Stomach smooth muscle (tissue), 2 donors: ENCODE measurements around the gene ARAP1.

Experiments
- H3K27ac ChIP-seq: one replicate; pipeline ENCODE4 v1.7.0; 2013; ENCODE audit warnings: mild to moderate bottlenecking, low read length, inconsistent platforms
- H3K27me3 ChIP-seq, 2 donors: one replicate each; pipeline ENCODE4 v1.7.0; 2013; ENCODE audit warnings: low read length in 2 of 2; ENCODE audit not compliant: insufficient read depth in 2 of 2, control insufficient read depth in 1 of 2
- H3K36me3 ChIP-seq, 2 donors: one replicate each; pipeline ENCODE4 v1.7.0; 2013; ENCODE audit warnings: low read length in 2 of 2; ENCODE audit not compliant: control insufficient read depth in 2 of 2, insufficient read depth in 2 of 2
- H3K4me1 ChIP-seq: one replicate; pipeline ENCODE4 v1.7.0; 2013; ENCODE audit warnings: low read length; ENCODE audit not compliant: control insufficient read depth, insufficient read depth
- H3K4me3 ChIP-seq, 2 donors: one replicate each; pipeline ENCODE4 v1.7.0; 2013; ENCODE audit warnings: low read length in 2 of 2
- H3K9ac ChIP-seq, 2 donors: one replicate each; pipeline ENCODE4 v1.7.0; 2013; ENCODE audit warnings: low read length in 2 of 2, mild to moderate bottlenecking in 1 of 2
- H3K9me3 ChIP-seq, 2 donors: one replicate each; pipeline ENCODE4 v1.7.0; 2013; ENCODE audit warnings: low read length in 2 of 2; ENCODE audit not compliant: control insufficient read depth in 2 of 2
- donor health status: healthy.
- donor health status: Pancreatic carcinoma.

Gene ARAP1

DNA sequence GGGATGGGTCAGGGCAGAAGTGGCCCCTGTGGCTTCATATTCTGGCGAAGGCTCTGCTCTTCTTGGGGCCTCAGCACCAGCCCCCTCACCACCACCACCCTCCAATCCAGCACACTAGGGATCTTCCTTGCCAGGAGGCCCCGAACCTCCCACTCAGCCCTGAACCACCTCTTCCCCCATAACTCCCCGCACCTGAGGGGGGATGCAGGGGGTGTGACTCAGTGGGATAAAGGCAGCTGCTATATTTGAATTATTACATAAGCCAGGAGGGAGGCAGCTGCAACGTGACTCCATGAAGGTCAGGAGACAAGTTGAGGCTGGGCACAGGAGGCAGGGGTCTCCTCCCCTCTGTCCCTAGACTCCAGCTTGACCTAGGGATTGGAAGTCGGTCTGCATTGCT, 72.3 kb downstream of the ARAP1 start:
- Histone ChIP-seq H3K9ac (no peak overlapping the region), H3K27me3 (peaks cover 41 to 43% of the 10 kb centered on the region in 2 donors), H3K4me3 (no peak overlapping the region), H3K27ac (no peak overlapping the region), H3K4me1 (peaks cover 19% of the 10 kb centered on the region), H3K36me3 (no peaks in the 10 kb centered on the region), H3K9me3 (no peaks in the 10 kb centered on the region)

DNA sequence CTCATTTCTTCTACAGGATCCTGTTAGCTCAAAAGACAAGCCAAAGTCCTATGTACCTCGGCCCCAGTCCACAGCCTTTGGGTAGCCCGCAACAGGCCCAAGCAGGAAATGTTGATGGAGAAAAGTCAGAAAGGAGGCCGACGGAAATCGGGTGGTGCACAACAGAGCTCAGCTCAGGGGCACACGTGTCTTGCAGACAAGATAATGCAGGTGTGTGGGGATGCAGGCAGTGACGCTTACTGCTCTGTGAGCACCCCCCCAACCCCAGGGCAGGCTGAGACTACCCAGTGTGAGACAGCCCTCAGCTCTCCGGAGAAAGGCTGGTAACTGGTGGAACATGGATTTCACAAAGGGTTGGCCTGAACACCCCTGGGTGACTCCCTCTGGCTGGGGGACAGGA, 73.7 kb downstream of the ARAP1 start:
- no peak overlapping the region for H3K4me3 ChIP-seq
- no peak overlapping the region for H3K9ac ChIP-seq
- no peaks in the 10 kb centered on the region for H3K9me3 ChIP-seq
- peaks cover 53 to 54% of the 10 kb centered on the region in 2 donors for H3K27me3 ChIP-seq
- no peaks in the 10 kb centered on the region for H3K36me3 ChIP-seq
- peaks cover 8% of the 10 kb centered on the region for H3K4me1 ChIP-seq
- no peak overlapping the region for H3K27ac ChIP-seq

DNA sequence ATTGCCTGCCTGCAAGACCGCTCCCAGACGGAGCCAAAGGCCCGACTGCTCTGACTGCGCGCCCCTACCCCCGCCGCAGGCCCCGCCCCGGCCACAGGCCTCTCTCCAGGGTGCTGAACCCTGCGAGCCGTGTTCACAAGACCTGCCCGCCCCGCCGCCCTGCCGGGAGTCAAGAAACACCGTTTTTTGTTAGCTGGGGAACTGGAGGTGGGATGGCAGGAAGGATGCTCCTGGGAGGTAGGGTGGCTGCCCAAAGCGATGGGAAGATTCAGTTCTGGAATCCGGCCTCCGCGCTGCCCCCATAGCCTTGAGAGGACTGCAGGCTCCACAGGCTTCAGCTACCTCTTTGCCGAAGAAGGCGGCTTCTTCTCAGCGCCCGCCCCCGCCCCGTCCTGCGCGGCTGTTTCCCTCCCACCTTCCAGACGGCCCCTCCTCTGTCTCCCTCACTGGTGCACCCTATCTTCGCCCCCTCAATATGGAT, 75.3 kb downstream of the ARAP1 start:
- Histone ChIP-seq H3K4me1 (peaks cover 8% of the 10 kb centered on the region), H3K36me3 (no peaks in the 10 kb centered on the region), H3K9ac (no peak overlapping the region), H3K27ac (no peak overlapping the region), H3K27me3 (peaks cover 62 to 68% of the 10 kb centered on the region in 2 donors), H3K9me3 (no peaks in the 10 kb centered on the region), H3K4me3 (no peak overlapping the region)

DNA sequence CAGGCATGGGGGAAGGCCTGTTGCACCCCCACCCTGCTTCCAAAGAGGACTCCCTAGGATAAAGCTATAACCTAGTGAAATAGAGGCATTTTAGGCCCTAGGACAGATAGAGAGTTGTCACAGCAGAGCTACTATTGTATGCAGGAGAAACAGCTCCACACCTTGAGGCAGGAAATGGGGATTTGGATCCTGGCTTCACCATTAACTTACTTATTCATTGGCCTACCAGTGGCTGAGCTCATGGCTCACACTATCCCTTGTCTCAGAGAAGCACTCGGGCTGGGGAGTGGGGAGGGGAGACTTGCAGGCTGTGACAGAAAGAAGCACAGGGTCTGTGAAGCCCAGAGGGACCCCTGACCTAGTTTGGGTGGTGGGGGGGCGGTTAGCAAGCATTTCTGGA, 77.0 kb downstream of the ARAP1 start:
- no peaks in the 10 kb centered on the region for H3K9me3 ChIP-seq
- peaks cover 3% of the 10 kb centered on the region for H3K4me1 ChIP-seq
- H3K9ac ChIP-seq, result no peak overlapping the region
- no peak overlapping the region for H3K27ac ChIP-seq
- H3K27me3 ChIP-seq, result peaks cover 61 to 68% of the 10 kb centered on the region in 2 donors
- no peak overlapping the region for H3K4me3 ChIP-seq
- H3K36me3 ChIP-seq, result no peaks in the 10 kb centered on the region

DNA sequence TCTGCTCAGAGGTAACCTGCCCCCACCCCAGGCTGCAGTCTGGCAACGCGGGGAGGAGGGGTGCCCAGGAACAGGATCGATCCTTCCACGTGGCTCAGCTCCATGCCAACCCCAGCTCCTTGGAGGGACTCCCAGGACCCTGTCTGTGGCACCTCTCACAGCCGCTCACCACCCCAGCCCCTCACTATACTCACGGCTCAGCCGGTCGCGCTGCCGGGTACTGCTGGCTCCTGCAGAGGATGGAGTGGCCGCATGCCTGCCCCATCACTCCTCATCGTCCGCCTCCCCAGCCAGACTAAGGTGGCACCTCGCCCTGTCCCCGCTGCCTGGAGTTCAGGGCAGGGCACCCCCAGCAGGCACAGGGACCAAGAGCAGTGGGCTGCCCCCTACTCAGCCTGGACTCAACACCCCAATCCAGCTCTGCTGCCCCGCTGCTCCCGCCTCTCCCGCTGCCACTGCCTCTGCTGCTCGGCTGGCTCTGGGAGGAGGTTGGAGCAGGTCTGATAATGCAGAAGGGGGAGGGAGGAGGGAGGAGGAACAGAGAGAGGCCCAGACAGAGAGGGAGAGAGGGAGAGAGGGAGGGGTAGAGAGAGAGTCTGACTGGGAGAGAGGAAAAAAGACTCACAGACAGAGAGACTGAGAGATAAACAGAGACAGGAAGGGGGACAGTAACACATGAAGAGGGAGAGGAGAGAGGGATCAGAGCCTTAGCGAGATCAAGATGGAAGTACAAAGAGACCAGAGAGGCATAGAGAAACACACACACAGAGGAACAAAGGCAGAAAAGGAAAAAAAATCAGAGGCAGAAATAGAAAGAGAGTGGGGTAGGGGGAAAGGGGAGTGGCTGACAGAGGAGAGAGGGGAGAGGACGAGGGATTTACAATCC, 78.0 kb downstream of the ARAP1 start, which contains the start of gene PDE2A:
PDE2A (minus strand) TSS at position 480 of the 886 bp plus-strand sequence; CDS start at position 265, 215 bp downstream.
- Histone ChIP-seq H3K4me3 (no peak within 1 kb of the TSS), H3K36me3 (no peaks in the 10 kb centered on the region), H3K4me1 (peaks cover 3% of the 10 kb centered on the region), H3K9me3 (no peaks in the 10 kb centered on the region), H3K27ac (no peak within 1 kb of the TSS), H3K9ac (no peak within 1 kb of the TSS), H3K27me3 (peaks cover 58 to 61% of the 10 kb centered on the region in 2 donors)

DNA sequence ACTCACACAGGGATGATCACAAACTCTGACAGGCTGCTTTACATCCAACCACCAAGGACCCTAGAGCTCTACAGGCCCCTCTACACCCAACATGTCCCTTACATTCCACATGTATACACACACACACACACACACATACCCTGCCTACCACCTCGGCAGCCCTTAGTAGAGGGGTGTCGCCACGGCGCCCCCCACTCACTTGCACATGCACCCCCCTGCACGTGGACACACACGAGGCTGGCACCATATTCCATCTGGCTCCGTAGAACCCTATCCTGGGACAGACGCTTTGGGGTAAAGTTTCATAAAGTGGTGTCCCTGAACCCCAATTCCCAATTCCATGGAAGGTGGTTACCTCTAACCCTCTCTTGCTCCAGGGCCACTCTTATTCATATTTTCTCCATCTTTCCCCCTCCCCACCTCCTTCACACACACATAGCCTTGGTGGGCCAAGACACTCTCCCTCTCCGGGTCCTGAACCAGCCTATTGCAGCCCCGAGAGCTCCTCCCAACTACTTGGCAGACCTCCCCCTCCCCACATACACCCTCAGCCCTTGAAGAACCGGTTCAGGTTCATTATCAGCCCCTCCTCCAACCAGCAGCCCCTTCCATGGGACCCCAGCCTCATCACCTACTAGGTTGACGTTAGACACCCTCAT, 78.8 kb downstream of the ARAP1 start:
- no peak overlapping the region for H3K4me3 ChIP-seq
- no peaks in the 10 kb centered on the region for H3K9me3 ChIP-seq
- H3K36me3 ChIP-seq, result no peaks in the 10 kb centered on the region
- no peaks in the 10 kb centered on the region for H3K4me1 ChIP-seq
- H3K27me3 ChIP-seq, result peaks cover 53 to 57% of the 10 kb centered on the region in 2 donors
- no peak overlapping the region for H3K27ac ChIP-seq
- no peak overlapping the region for H3K9ac ChIP-seq

DNA sequence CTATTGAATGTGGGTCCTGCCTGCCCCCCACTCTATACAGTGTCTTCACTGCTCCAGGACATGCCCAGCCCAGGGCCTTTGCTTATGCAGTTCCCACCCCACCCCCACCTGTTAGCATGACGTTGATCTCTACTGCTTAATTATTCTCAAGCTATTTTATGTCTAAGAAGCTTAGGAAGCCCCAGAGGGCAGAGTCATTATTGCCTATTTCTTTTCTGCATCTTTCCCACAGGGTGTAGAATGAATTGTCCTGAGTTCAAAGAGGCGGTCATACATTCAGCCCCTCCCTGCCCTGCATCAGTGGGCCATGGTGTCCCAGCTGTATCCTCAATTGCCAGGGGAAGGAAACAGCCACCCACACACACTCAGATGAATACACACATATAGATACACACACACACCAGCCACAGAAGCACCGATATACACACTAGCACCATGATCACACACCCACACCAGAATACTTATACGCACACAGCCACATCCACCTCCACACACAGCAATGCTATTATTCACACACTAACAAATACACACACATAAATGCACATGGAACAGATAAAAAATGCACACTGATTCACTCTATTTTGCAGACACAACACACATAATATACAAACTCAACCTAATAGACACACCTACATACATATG, 79.5 kb downstream of the ARAP1 start:
- Histone ChIP-seq H3K36me3 (no peaks in the 10 kb centered on the region), H3K9ac (no peak overlapping the region), H3K4me3 (no peak overlapping the region), H3K27ac (no peak overlapping the region), H3K27me3 (peaks cover 46 to 55% of the 10 kb centered on the region in 2 donors), H3K9me3 (no peaks in the 10 kb centered on the region), H3K4me1 (no peaks in the 10 kb centered on the region)

DNA sequence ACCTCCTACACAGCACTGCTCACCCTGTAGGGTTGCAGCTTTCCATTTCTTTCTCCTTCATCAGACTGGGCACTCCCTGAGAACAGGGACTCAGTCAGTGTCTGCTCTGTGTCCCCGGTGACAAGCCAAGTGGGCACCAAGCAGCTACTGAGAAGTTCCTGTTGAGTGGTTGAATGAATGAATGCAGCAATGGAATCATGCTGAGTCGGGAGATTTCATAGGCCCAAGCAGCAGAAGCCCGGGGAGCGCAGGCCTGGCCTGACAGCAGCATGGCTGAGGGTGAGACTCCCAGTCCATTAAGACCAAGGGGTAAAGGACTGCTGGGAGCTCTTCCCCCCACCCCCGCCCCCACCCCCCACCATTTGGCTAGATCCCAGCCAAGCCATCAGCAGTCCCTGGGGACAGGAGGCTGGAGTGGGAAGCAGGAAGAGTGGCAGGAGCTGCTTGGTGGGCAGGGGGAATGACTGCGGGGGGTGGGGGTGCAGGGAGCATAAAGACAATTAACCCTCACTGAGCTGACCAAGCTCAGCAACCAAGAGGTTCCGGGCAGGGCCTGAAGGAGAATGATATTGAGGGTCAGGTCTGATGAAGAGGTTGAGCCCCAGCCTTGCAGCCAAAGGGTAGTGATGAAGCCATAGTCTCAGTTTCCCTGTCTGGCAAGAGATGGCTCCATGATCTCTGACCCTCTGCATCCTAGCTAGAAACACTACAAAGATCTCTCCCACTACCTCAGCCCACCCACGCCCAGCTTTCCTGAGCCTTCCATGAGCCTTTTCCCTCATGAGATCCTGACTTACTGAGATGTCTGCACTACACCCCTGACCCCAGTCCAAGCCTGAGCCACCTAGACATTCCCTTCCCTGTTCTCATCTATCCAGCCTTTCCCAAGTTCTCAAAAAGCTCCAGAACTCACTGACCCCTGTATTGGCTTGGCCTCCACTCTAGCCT, 80.8 kb downstream of the ARAP1 start:
- Histone ChIP-seq H3K9ac (no peak overlapping the region), H3K9me3 (no peaks in the 10 kb centered on the region), H3K4me1 (no peaks in the 10 kb centered on the region), H3K27ac (no peak overlapping the region), H3K4me3 (no peak overlapping the region), H3K36me3 (no peaks in the 10 kb centered on the region), H3K27me3 (peaks cover 43 to 45% of the 10 kb centered on the region in 2 donors)

DNA sequence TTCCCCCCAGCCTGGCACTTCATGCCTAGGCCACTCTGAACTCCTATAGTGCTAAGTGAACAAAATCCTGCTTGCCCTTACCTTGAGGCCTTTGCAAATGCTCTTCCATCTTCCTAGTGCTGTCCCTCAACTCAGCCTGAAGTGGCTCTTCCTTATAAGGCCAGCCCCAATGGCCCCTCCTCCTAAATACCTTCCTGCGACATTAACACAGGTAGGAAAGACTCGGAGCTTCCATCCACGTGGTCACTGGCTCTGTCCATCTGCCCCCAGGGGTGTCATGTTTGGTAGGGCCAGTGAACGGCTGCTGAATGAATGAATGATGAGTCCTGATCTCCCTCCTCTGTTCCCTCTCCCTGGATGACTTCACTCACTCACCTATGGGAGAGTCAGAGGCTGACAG, 82.2 kb downstream of the ARAP1 start:
- no peaks in the 10 kb centered on the region for H3K4me1 ChIP-seq
- H3K9me3 ChIP-seq, result no peaks in the 10 kb centered on the region
- H3K27ac ChIP-seq, result no peak overlapping the region
- H3K36me3 ChIP-seq, result no peaks in the 10 kb centered on the region
- H3K4me3 ChIP-seq, result no peak overlapping the region
- peaks cover 31 to 37% of the 10 kb centered on the region in 2 donors for H3K27me3 ChIP-seq
- H3K9ac ChIP-seq, result no peak overlapping the region

DNA sequence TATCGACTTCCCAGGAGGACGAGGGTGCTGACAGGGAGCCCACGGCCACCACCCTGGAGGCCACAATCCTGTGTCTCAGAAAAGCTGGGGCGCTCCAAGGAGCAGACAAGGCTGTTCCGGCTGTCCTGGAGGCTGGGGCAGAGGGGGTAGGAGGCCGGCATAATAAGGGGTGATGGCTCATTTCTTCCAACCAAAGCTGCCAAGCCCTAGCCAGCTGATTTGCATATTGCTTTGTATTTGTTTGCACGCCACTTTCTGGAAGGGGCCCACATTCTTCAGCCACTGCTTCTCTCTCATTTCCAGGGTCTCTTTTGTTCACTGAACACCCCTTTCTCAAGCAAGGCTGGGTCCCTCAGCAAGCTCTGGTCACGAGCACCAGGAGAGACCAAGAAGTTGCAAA, 82.7 kb downstream of the ARAP1 start:
- Histone ChIP-seq H3K4me3 (no peak overlapping the region), H3K27me3 (peaks cover 26 to 32% of the 10 kb centered on the region in 2 donors), H3K9me3 (no peaks in the 10 kb centered on the region), H3K9ac (no peak overlapping the region), H3K4me1 (no peaks in the 10 kb centered on the region), H3K36me3 (no peaks in the 10 kb centered on the region), H3K27ac (no peak overlapping the region)
